MCF 10A (cell line): ENCODE results near the gene ABRACL. TPM values are rescaled to one million over a fixed set of nuclear protein-coding genes. Genes with fewer than 3 reads are reported as not detected.

Experiments
- BruUV-seq: library from RNA; stranded (reverse); fragments of 400-500 nt; replicated peaks from 2 replicates; lab custom pipeline; 2021; lab: Mats Ljungman, UMichigan
- CTCF ChIA-PET: fragments of 300-600 bp; sonication (Branson Sonifier 250); formaldehyde crosslinking; extraction: SDS; loops from one replicate; lab custom pipeline; 2021; ENCODE audit warnings: antibody characterized with exemption, inconsistent platforms; lab: Yijun Ruan, JAX
- POLR2A ChIA-PET: fragments of 300-600, 350-650 bp; sonication (Branson Sonifier 250); formaldehyde crosslinking; extraction: SDS; loops from one replicate; lab custom pipeline; 2020; ENCODE audit warnings: antibody characterized with exemption, inconsistent platforms; lab: Yijun Ruan, JAX
- DNase-seq: peaks from one replicate; pipeline ENCODE4 v3.0.0-alpha.2; 2018; ENCODE audit not compliant: unreplicated experiment
- H3K27ac Mint-ChIP-seq: one replicate; pipeline ENCODE4 v1.8.0; 2022; ENCODE audit warnings: mild to moderate bottlenecking, low read depth, mixed read lengths; ENCODE audit not compliant: unreplicated experiment
- H3K27me3 Mint-ChIP-seq: one replicate; pipeline ENCODE4 v1.8.0; 2022; ENCODE audit warnings: mixed read lengths; ENCODE audit not compliant: insufficient read depth, unreplicated experiment
- H3K36me3 Mint-ChIP-seq: one replicate; pipeline ENCODE4 v1.8.0; 2022; ENCODE audit warnings: mild to moderate bottlenecking, moderate library complexity, mixed read lengths; ENCODE audit not compliant: insufficient read depth, unreplicated experiment
- H3K4me1 Mint-ChIP-seq: one replicate; pipeline ENCODE4 v1.8.0; 2022; ENCODE audit warnings: mixed read lengths; ENCODE audit not compliant: insufficient read depth, unreplicated experiment
- H3K4me3 Mint-ChIP-seq: one replicate; pipeline ENCODE4 v1.8.0; 2022; ENCODE audit warnings: mild to moderate bottlenecking, moderate library complexity, mixed read lengths; ENCODE audit not compliant: unreplicated experiment
- H3K9me3 Mint-ChIP-seq: one replicate; pipeline ENCODE4 v1.8.0; 2022; ENCODE audit warnings: mixed read lengths; ENCODE audit not compliant: unreplicated experiment
- intact Hi-C: fragments of 100-400 bp; cut with micrococcal nuclease; formaldehyde crosslinking; loops from 2 replicates; pipeline ENCODE4 v1.14.1; 2022
- total RNA-seq: library from RNA; stranded (reverse); gene quantifications from 2 replicates; pipeline ENCODE4 v1.2.3, GENCODE V29; 2022
- TF ChIP-seq, protein P1 (sequence below): fragments of 200-600 bp; IDR thresholded peaks from one replicate; pipeline ENCODE4 v1.8.0; 2022; ENCODE audit warnings: antibody characterized with exemption, mild to moderate bottlenecking; ENCODE audit not compliant: unreplicated experiment

ABRACL gene
- total RNA-seq, 1 experiment from 2014 or later = 24.0 TPM

DNA sequence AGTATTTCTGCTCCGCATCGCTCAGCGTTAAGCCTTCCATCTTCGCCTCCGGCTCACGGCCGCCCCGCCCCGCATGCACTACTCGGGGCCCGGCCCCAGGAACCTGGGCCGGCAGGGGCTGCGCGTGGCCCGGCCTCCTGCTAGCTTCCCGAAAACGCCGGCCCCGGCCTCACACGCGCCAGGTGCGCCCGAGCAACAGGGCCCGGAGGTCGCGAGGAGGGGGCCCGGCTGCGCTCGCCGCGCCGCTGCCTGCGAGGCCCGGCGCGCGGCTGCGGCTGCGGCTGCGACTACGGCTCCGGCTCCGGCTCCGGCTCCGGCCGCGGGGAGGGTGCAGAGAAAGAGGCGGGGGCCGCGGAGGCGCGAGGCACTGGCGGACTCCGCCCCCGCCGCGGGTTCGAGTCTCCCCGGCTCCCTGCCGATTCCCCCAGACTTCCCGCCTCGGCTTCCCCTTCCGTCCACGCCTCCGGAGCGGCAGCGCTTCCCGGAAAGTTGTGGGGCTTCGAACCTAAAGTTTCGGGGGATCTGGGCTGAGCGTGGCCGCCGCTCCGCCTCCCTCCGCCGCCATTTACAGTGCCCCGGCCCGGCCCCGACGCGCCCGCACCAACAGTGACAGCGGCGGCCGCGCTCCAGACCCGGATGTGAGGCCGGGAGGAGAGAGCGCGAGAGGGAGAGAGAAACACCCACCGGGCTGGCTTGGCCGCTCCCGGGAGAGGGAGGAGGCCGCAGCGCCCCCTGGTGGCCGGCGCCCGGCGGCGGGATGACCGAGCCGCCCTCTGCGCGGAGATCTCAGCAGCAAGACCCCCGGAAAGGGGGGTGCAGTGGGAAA is 40.7 kb upstream of the ABRACL start, which contains the start of gene REPS1:
REPS1 (minus strand) TSS at position 611 of the 826 bp plus-strand sequence; CDS start at position 40, 571 bp downstream.
- DNase-seq = peak; percentile 90
- intact Hi-C loops = loop anchor here (1.0 to 10.0 kb wide), 6 partner anchors 39 to 393 kb away; partner anchors contain the start of gene ABRACL
- H3K9me3 Mint-ChIP-seq = no peaks in the 10 kb centered on the region
- ChIA-PET CTCF (interaction anchor here (0.6 to 5.1 kb wide), 20 partner anchors 12 to 1463 kb away, joined by 3 to 44 read pairs (median 4); no protein-coding TSS in a partner anchor), POLR2A (interaction anchor here (0.6 to 4.7 kb wide), 17 partner anchors 13 to 1273 kb away, joined by 3 to 57 read pairs (median 4); partner anchors contain the start of genes ABRACL and CITED2)
- peak within 1 kb of the TSS; percentile 97 for H3K27ac Mint-ChIP-seq
- TF ChIP-seq, protein P1, sequence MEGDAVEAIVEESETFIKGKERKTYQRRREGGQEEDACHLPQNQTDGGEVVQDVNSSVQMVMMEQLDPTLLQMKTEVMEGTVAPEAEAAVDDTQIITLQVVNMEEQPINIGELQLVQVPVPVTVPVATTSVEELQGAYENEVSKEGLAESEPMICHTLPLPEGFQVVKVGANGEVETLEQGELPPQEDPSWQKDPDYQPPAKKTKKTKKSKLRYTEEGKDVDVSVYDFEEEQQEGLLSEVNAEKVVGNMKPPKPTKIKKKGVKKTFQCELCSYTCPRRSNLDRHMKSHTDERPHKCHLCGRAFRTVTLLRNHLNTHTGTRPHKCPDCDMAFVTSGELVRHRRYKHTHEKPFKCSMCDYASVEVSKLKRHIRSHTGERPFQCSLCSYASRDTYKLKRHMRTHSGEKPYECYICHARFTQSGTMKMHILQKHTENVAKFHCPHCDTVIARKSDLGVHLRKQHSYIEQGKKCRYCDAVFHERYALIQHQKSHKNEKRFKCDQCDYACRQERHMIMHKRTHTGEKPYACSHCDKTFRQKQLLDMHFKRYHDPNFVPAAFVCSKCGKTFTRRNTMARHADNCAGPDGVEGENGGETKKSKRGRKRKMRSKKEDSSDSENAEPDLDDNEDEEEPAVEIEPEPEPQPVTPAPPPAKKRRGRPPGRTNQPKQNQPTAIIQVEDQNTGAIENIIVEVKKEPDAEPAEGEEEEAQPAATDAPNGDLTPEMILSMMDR = peak; percentile 96
- BruUV-seq = no TSS peak
- H3K27me3 Mint-ChIP-seq = no peaks in the 10 kb centered on the region
- no peaks in the 10 kb centered on the region for H3K4me1 Mint-ChIP-seq
- H3K4me3 Mint-ChIP-seq = no peak within 1 kb of the TSS
- H3K36me3 Mint-ChIP-seq = no peaks in the 10 kb centered on the region

DNA sequence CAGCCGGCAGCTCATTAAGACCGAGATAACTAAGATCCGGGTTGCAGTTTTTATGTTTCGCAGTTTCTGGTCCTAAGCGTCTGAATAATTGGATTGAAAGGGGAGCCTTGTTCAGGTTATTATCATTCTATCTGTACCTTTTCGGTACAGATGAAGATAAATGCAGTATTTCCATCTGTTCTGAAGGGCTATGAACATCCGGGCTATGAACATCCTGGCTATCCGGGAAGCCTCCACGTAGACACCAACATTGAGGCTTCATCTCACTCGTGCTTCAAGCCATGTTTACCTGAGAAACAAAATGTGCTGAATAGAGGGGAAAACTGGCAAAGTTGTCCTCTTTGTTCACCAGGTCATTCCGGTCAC is 40.1 kb upstream of the ABRACL start:
- H3K9me3 Mint-ChIP-seq = no peaks in the 10 kb centered on the region
- H3K4me3 Mint-ChIP-seq = no peak overlapping the region
- intact Hi-C loops = loop anchor here (1.0 to 10.0 kb wide), 6 partner anchors 39 to 394 kb away; partner anchors contain the start of gene ABRACL
- TF ChIP-seq, protein P1 = no peak
- H3K36me3 Mint-ChIP-seq = no peaks in the 10 kb centered on the region
- DNase-seq = no peak
- H3K4me1 Mint-ChIP-seq = no peaks in the 10 kb centered on the region
- ChIA-PET CTCF (interaction anchor here (0.6 to 5.1 kb wide), 18 partner anchors 12 to 376 kb away, joined by 3 to 44 read pairs (median 4); no protein-coding TSS in a partner anchor), POLR2A (interaction anchor here (0.6 to 4.7 kb wide), 4 partner anchors 39 to 376 kb away, joined by 3 to 28 read pairs (median 4); no protein-coding TSS in a partner anchor)
- no peaks in the 10 kb centered on the region for H3K27me3 Mint-ChIP-seq
- peak overlapping the region; percentile 97 for H3K27ac Mint-ChIP-seq
- no TSS peak for BruUV-seq

DNA sequence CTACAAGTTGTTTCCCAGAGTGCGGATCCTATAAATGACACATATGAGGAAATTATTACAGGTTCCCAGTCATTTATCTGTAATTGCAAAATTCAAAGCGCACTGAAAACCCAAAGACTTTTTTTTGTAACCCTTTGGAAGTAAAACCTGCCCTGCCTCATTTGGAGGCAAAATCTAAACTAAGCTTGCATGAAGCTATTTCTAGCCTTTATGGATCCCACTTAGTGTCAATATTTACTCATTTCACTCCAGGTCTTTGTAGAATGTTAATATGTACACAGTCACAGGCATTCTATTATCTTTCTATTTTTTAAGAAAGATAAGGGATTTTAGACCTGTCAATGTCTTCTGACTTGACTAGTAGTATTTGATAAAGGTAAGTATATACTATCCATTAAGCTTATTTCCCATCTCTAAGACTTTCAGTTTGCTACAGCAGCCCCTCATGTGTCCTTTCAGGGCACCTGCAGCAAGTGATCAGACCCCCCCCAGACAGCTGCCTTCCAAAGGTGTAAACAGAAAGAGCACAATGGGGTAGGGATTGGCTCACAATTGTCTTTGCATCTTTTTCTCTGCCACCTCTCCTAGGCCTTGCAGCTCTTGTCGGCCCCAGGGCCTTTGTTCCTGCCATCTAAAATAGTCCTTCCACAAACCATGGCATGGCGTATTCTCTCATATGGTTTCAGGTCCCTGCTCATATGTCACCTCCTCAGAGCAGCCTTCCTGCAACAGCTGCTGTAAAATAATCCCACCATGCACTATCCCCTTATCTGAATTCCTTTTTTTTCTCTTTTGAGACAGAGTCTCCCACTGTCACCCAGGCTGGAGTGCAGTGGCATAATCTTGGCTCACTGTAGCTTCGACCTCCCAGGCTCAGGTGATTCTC is 39.2 kb upstream of the ABRACL start:
- Mint-ChIP-seq H3K9me3 (no peaks in the 10 kb centered on the region), H3K27ac (no peak overlapping the region), H3K4me3 (no peak overlapping the region), H3K27me3 (no peaks in the 10 kb centered on the region), H3K4me1 (no peaks in the 10 kb centered on the region), H3K36me3 (no peaks in the 10 kb centered on the region)
- no peak for DNase-seq
- ChIA-PET POLR2A (interaction anchor here (4.7 kb wide), 1 partner anchor 174 kb away, joined by 28 read pairs; no protein-coding TSS in a partner anchor), CTCF (interaction anchor here (0.5 to 5.1 kb wide), 25 partner anchors 11 to 324 kb away, joined by 3 to 44 read pairs (median 4); no protein-coding TSS in a partner anchor)
- no TSS peak for BruUV-seq
- TF ChIP-seq, protein P1 = no peak
- intact Hi-C loops = loop anchor here (2.0 to 10.0 kb wide), 5 partner anchors 38 to 395 kb away; partner anchors contain the start of gene ABRACL
